Endothelial cell of umbilical vein (primary cell): Measurements from ENCODE around the gene ITFG1. TPM values are rescaled to one million over a fixed set of nuclear protein-coding genes. Genes with fewer than 3 reads are reported as not detected.

Experiments used
- BruUV-seq: library from RNA; stranded (reverse); fragments of 400-500 nt; replicated peaks from 2 replicates; lab custom pipeline; 2021; lab: Mats Ljungman, UMichigan
- CTCF ChIA-PET: fragments of 300-600, 350-600 bp; sonication (Branson Sonifier 250); formaldehyde crosslinking; loops from one replicate; lab custom pipeline; 2021; ENCODE audit warnings: antibody characterized with exemption, inconsistent platforms; lab: Charles Lee
- POLR2A ChIA-PET: fragments of 300-600, 350-600 bp; sonication (Branson Sonifier 250); formaldehyde crosslinking; loops from one replicate; lab custom pipeline; 2021; ENCODE audit warnings: antibody characterized with exemption, inconsistent platforms; lab: Charles Lee
- DNase-seq: peaks from one replicate; pipeline ENCODE4 v3.0.0-alpha.2; 2011; ENCODE audit warnings: low read depth, low spot score
- FAIRE-seq: peaks from 2 replicates; lab custom pipeline; 2011; peaks lifted over from hg19 to GRCh38; lab: Jason Lieb, UNC
- H2AFZ ChIP-seq: 2 replicates; pipeline ENCODE4 v1.6.0; 2012; ENCODE audit warnings: low read depth, low read length, control low read depth, inconsistent platforms
- H3K27ac ChIP-seq: 2 replicates; pipeline ENCODE4 v1.5.1; 2011; ENCODE audit warnings: low read depth, mild to moderate bottlenecking, control low read depth, low read length, moderate library complexity; ENCODE audit not compliant: insufficient read depth
- H3K27me3 ChIP-seq, 2 experiments: 2 replicates each; pipeline versions ENCODE4 v1.6.0 to v1.6.1; 2011; ENCODE audit warnings: low read length in 2 of 2, mixed read lengths in 1 of 2; ENCODE audit not compliant: control insufficient read depth in 2 of 2, insufficient read depth in 2 of 2
- H3K36me3 ChIP-seq, 2 experiments: 2 replicates in 1 of 2; 3 replicates in 1 of 2; pipeline ENCODE4 v1.5.1; 2011; ENCODE audit warnings: low read length in 2 of 2, mild to moderate bottlenecking in 1 of 2, moderate library complexity in 1 of 2; ENCODE audit not compliant: control insufficient read depth in 2 of 2, insufficient read depth in 2 of 2; ENCODE audit errors: extremely low read depth in 1 of 2
- H3K4me1 ChIP-seq: 3 replicates; pipeline ENCODE4 v1.5.1; 2011; ENCODE audit warnings: mild to moderate bottlenecking, low read length; ENCODE audit not compliant: control insufficient read depth, insufficient read depth; ENCODE audit errors: extremely low read depth
- H3K4me2 ChIP-seq: 2 replicates; pipeline ENCODE4 v1.6.1; 2011; ENCODE audit warnings: low read length, control low read depth, mixed read lengths; ENCODE audit not compliant: insufficient read depth
- H3K4me3 ChIP-seq, 3 experiments: fragments of 200-600 bp in 1 of 3; sonication (generic), shearing (Covaris generic) in 1 of 3; replicated peaks in 1 of 3; 2 replicates each; pipeline ENCODE4 v1.5.1; 2011 to 2016; ENCODE audit warnings: control low read depth in 3 of 3, low read length in 3 of 3, mild to moderate bottlenecking in 2 of 3, inconsistent platforms in 1 of 3, low read depth in 1 of 3, moderate library complexity in 1 of 3; ENCODE audit not compliant: insufficient read depth in 1 of 3
- H3K79me2 ChIP-seq: 2 replicates; pipeline ENCODE4 v1.6.0; 2012; ENCODE audit warnings: low read length, inconsistent platforms; ENCODE audit not compliant: control insufficient read depth, insufficient read depth
- H3K9ac ChIP-seq: replicated peaks from 2 replicates; pipeline ENCODE3; 2011; ENCODE audit warnings: low read length, control low read depth; ENCODE audit not compliant: insufficient read depth; ENCODE audit errors: extremely low read depth
- H3K9me1 ChIP-seq: replicated peaks from 3 replicates; pipeline ENCODE4 v1.6.0; 2011; ENCODE audit warnings: mild to moderate bottlenecking, low read length; ENCODE audit not compliant: control insufficient read depth, insufficient read depth; ENCODE audit errors: extremely low read depth
- H3K9me3 ChIP-seq: replicated peaks from 2 replicates; pipeline ENCODE4 v1.5.1; 2012; ENCODE audit warnings: low read length, inconsistent platforms; ENCODE audit not compliant: control insufficient read depth, insufficient read depth
- H4K20me1 ChIP-seq: replicated peaks from 2 replicates; pipeline ENCODE3; 2011; ENCODE audit warnings: mild to moderate bottlenecking, low read length; ENCODE audit not compliant: control insufficient read depth, insufficient read depth; ENCODE audit errors: extremely low read depth
- EZH2 ChIP-seq: IDR thresholded peaks from 2 replicates; pipeline ENCODE4 v1.6.1; 2012; ENCODE audit warnings: borderline replicate concordance, low read depth, mild to moderate bottlenecking, moderate library complexity, low read length, inconsistent platforms; ENCODE audit not compliant: severe bottlenecking
- FOS ChIP-seq: IDR thresholded peaks from 2 replicates; pipeline ENCODE4 v1.6.1; 2011; ENCODE audit warnings: mild to moderate bottlenecking, low read length, moderate library complexity, borderline replicate concordance; ENCODE audit not compliant: insufficient read depth
- GATA2 ChIP-seq: IDR thresholded peaks from 2 replicates; pipeline ENCODE4 v1.7.0; 2011; ENCODE audit warnings: low read depth, mild to moderate bottlenecking, moderate library complexity, mixed read lengths, low read length; ENCODE audit not compliant: insufficient read length, insufficient read depth
- JUN ChIP-seq: IDR thresholded peaks from 2 replicates; pipeline ENCODE4 v1.6.1; 2011; ENCODE audit warnings: borderline replicate concordance, low read depth; ENCODE audit not compliant: insufficient read length, insufficient read depth
- MYC ChIP-seq: IDR thresholded peaks from one replicate; pipeline ENCODE4 v1.6.1; 2011; ENCODE audit warnings: mild to moderate bottlenecking, low read depth, low read length
- POLR2A ChIP-seq: IDR thresholded peaks from 2 replicates; pipeline ENCODE4 v1.6.1; 2012; ENCODE audit warnings: low read depth, mild to moderate bottlenecking, control low read depth, low read length
- POLR2AphosphoS5 ChIP-seq: IDR thresholded peaks from 2 replicates; pipeline ENCODE4 v1.6.1; 2012; ENCODE audit warnings: low read depth, mild to moderate bottlenecking, control low read depth, low read length, moderate library complexity; ENCODE audit not compliant: insufficient read depth
- dilution Hi-C: fragments of 300-500 bp; cut with MboI; formaldehyde crosslinking; loops from one replicate; pipeline ENCODE4 v1.15.0; 2019; ENCODE audit warnings: low sequenced_read_pairs; ENCODE audit not compliant: extremely low pct_ligation_motif_present
- intact Hi-C: fragments of 100-400 bp; cut with micrococcal nuclease; formaldehyde crosslinking; loops from one replicate; pipeline ENCODE4 v1.10.0; 2022
- polyA plus RNA-seq, 4 experiments: library from polyadenylated mRNA; depleted of rRNA in 3 of 4; stranded (reverse) in 3 of 4; unstranded in 1 of 4; fragments of >200 nt; gene quantifications; 2 replicates each; pipeline versions ENCODE4 v1.2.1 to v1.2.3, GENCODE V29; 2011 to 2012; ENCODE audit warnings: missing spikeins in 1 of 4
- total RNA-seq: library from RNA; stranded (reverse); gene quantifications from 2 replicates; pipeline ENCODE4 v1.2.3, GENCODE V29; 2021
- TF ChIP-seq, protein P1 (sequence below), 2 donors: IDR thresholded peaks; 1 replicate in 1 of 2; 2 replicates in 1 of 2; pipeline ENCODE4 v1.5.1; 2011; ENCODE audit warnings: low read length in 2 of 2, mild to moderate bottlenecking in 2 of 2, moderate library complexity in 2 of 2, control low read depth in 1 of 2, inconsistent platforms in 1 of 2, low read depth in 1 of 2; ENCODE audit not compliant: insufficient read depth in 1 of 2; ENCODE audit errors: extremely low read depth in 1 of 2
- TF ChIP-seq, protein P2 (sequence below): IDR thresholded peaks from 2 replicates; pipeline ENCODE4 v1.6.1; 2011; ENCODE audit not compliant: insufficient read depth, insufficient read length

ITFG1 gene
- total and polyA plus RNA-seq, 2 donors (not counting 3 experiments of a cell fraction or from before 2014, with no cell fraction given): 32.1 to 44.2 TPM

DNA sequence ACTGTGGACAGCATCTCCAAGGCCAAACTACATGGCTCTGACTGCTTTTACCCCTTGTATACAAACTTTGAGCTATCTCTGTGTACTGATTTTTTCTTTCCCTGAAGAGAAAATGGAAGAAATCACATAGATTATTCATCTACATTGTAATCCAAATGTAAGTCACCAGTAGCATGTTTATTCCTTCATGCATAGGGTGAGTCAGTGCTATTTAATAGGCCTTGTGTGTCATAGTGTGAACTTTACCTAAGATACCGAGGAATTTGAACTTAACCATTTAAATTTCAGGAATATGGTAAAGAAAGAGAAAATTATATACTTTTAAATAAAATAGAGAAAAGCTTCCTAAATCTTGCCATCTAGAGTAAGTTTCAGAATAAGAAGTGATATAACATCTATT is 16.8 kb upstream of the ITFG1 start:
- CTCF ChIA-PET: interaction anchor here (1.4 to 1.7 kb wide), 3 partner anchors 9 to 334 kb away, joined by 3 read pairs; partner anchors contain the start of gene NETO2

More for the DNA sequence above, 16.8 kb upstream of the ITFG1 start:
- Histone ChIP-seq H3K36me3 (no peaks in the 10 kb centered on the region), H3K79me2 (peaks cover 13% of the 10 kb centered on the region), H3K27me3 (no peaks in the 10 kb centered on the region), H3K27ac (no peak overlapping the region), H3K9me1 (no peaks in the 10 kb centered on the region), H3K4me2 (no peak overlapping the region), H3K4me3 (no peak overlapping the region), H3K4me1 (no peaks in the 10 kb centered on the region), H3K9me3 (no peaks in the 10 kb centered on the region), H4K20me1 (peaks cover 3% of the 10 kb centered on the region), H3K9ac (no peak overlapping the region), H2AFZ (no peak overlapping the region)
- no TSS peak for BruUV-seq
- dilution Hi-C loops: no loop called here
- POLR2A ChIA-PET: no interaction called here
- intact Hi-C loops: no loop called here
- no peak for DNase-seq
- TF ChIP-seq GATA2: no peak
- TF ChIP-seq EZH2: no peak
- TF ChIP-seq MYC: no peak
- TF ChIP-seq FOS: no peak
- TF ChIP-seq, protein P1, sequence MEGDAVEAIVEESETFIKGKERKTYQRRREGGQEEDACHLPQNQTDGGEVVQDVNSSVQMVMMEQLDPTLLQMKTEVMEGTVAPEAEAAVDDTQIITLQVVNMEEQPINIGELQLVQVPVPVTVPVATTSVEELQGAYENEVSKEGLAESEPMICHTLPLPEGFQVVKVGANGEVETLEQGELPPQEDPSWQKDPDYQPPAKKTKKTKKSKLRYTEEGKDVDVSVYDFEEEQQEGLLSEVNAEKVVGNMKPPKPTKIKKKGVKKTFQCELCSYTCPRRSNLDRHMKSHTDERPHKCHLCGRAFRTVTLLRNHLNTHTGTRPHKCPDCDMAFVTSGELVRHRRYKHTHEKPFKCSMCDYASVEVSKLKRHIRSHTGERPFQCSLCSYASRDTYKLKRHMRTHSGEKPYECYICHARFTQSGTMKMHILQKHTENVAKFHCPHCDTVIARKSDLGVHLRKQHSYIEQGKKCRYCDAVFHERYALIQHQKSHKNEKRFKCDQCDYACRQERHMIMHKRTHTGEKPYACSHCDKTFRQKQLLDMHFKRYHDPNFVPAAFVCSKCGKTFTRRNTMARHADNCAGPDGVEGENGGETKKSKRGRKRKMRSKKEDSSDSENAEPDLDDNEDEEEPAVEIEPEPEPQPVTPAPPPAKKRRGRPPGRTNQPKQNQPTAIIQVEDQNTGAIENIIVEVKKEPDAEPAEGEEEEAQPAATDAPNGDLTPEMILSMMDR (IDR thresholded peaks at IDR 0.05; ENCODE audit: extremely low read depth in 1 of 2, insufficient read depth in 1 of 2, low read depth in 1 of 2, low read length in 2 of 2): no peak
- TF ChIP-seq JUN: no peak
- no peak for TF ChIP-seq POLR2AphosphoS5
- no peak for TF ChIP-seq POLR2A
- TF ChIP-seq, protein P2, sequence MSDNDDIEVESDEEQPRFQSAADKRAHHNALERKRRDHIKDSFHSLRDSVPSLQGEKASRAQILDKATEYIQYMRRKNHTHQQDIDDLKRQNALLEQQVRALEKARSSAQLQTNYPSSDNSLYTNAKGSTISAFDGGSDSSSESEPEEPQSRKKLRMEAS: no peak
- FAIRE-seq: no peak
